Smooth muscle cell (in vitro differentiated cells): ENCODE results near the gene TMEM167A. TPM values are rescaled to one million over a fixed set of nuclear protein-coding genes. Genes with fewer than 3 reads are reported as not detected.
"Not testable (repeated sequence)": the region's sequence is repeated elsewhere in the genome, so short reads cannot be mapped to it uniquely, and the experiment has no call there.

ENCODE experiments used
- DNase-seq: peaks from one replicate; lab custom pipeline; 2025; ENCODE audit not compliant: unreplicated experiment; lab: John Stamatoyannopoulos, UW
- H2AFZ ChIP-seq: fragments of 200-600 bp; sonication (generic); 2 replicates; pipeline ENCODE4 v1.6.0; 2016; ENCODE audit warnings: antibody characterized with exemption, low read depth, mild to moderate bottlenecking
- H3F3A ChIP-seq: fragments of 200-600 bp; sonication (generic); 2 replicates; pipeline ENCODE4 v1.6.0; 2017; ENCODE audit warnings: antibody characterized with exemption, low read depth
- H3K27ac ChIP-seq: fragments of 200-600 bp; sonication (generic); 2 replicates; pipeline ENCODE4 v1.5.1; 2016; ENCODE audit warnings: low read depth, mild to moderate bottlenecking
- H3K27me3 ChIP-seq: fragments of 200-600 bp; sonication (generic); 2 replicates; pipeline ENCODE4 v1.6.1; 2016; ENCODE audit warnings: low read depth, mild to moderate bottlenecking
- H3K36me3 ChIP-seq: fragments of 200-600 bp; sonication (generic); 2 replicates; pipeline ENCODE4 v1.5.1; 2016; ENCODE audit warnings: low read depth
- H3K4me1 ChIP-seq: fragments of 200-600 bp; sonication (generic); 2 replicates; pipeline ENCODE4 v1.5.1; 2016; ENCODE audit warnings: low read depth
- H3K4me2 ChIP-seq: fragments of 200-600 bp; sonication (generic); 2 replicates; pipeline ENCODE4 v1.6.0; 2016; ENCODE audit warnings: mild to moderate bottlenecking
- H3K4me3 ChIP-seq: fragments of 200-600 bp; sonication (generic); 2 replicates; pipeline ENCODE4 v1.5.1; 2016; ENCODE audit warnings: mild to moderate bottlenecking
- H3K79me2 ChIP-seq: fragments of 200-600 bp; sonication (generic); 2 replicates; pipeline ENCODE4 v1.6.0; 2016; ENCODE audit warnings: low read depth, mild to moderate bottlenecking
- H3K9ac ChIP-seq: fragments of 200-600 bp; sonication (generic); 2 replicates; pipeline ENCODE4 v1.6.0; 2016; ENCODE audit warnings: low read depth
- H3K9me3 ChIP-seq: fragments of 200-600 bp; sonication (generic); replicated peaks from 2 replicates; pipeline ENCODE4 v1.5.1; 2016; ENCODE audit warnings: low read depth
- H4K20me1 ChIP-seq: fragments of 200-600 bp; sonication (generic); 2 replicates; pipeline ENCODE4 v1.6.0; 2016; ENCODE audit warnings: low read depth
- WGBS: methylation state at CpG from one replicate; pipeline ENCODE4 v1.1.7; 2016; ENCODE audit warnings: low lambda C conversion rate; 5-methylcytosine and 5-hydroxymethylcytosine counted together
- polyA plus RNA-seq: library from polyadenylated mRNA; unstranded; fragments of >200 nt; fragmentation: Nextera tagmentation; extraction: Ambion mirVana; gene quantifications from 2 replicates; pipeline ENCODE4 v1.2.1, GENCODE V29; 2016
- total RNA-seq: library from RNA; depleted of rRNA; stranded (reverse); fragments of >200 nt; gene quantifications from 2 replicates; pipeline ENCODE4 v1.2.3, GENCODE V29; 2014
- TF ChIP-seq, protein P1 (sequence below): fragments of 200-600 bp; sonication (generic); IDR thresholded peaks from 2 replicates; pipeline ENCODE4 v1.5.1; 2017; ENCODE audit warnings: borderline replicate concordance, mild to moderate bottlenecking, antibody characterized with exemption; ENCODE audit not compliant: insufficient read depth, poor library complexity, severe bottlenecking

Gene TMEM167A
- total and polyA plus RNA-seq, 2 experiments from 2014 or later, result 236 to 248 TPM

DNA sequence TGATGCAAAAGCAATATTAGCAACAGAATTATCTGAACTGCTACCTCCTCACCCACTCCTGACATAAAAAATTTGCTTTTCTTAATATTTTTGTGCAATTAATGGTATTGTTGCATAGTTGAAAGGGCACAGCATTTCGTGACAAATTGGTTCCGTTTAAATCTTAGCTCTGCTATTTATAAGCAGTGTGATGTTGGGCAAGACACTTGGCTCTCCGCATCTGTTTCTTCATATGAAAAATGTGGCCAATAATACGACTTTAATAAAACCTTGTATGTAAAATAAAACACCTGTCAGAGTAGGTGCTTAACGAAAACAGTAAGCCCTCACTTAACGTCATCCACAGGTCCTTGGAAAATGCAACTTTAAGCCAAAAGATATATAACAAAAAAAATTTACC is 4.2 kb downstream of the TMEM167A start:
- no peaks in the 10 kb centered on the region for H3K36me3 ChIP-seq
- H3K4me2 ChIP-seq, result peak overlapping the region; percentile 90
- H3K9ac ChIP-seq, result no peak overlapping the region
- peaks cover 17% of the 10 kb centered on the region for H3K4me1 ChIP-seq
- no peaks in the 10 kb centered on the region for H3F3A ChIP-seq
- H3K27ac ChIP-seq, result no peak overlapping the region
- no peak overlapping the region for H2AFZ ChIP-seq
- TF ChIP-seq, protein P1, sequence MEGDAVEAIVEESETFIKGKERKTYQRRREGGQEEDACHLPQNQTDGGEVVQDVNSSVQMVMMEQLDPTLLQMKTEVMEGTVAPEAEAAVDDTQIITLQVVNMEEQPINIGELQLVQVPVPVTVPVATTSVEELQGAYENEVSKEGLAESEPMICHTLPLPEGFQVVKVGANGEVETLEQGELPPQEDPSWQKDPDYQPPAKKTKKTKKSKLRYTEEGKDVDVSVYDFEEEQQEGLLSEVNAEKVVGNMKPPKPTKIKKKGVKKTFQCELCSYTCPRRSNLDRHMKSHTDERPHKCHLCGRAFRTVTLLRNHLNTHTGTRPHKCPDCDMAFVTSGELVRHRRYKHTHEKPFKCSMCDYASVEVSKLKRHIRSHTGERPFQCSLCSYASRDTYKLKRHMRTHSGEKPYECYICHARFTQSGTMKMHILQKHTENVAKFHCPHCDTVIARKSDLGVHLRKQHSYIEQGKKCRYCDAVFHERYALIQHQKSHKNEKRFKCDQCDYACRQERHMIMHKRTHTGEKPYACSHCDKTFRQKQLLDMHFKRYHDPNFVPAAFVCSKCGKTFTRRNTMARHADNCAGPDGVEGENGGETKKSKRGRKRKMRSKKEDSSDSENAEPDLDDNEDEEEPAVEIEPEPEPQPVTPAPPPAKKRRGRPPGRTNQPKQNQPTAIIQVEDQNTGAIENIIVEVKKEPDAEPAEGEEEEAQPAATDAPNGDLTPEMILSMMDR, result no peak
- peaks cover 93% of the 10 kb centered on the region for H3K79me2 ChIP-seq
- no peak overlapping the region for H3K4me3 ChIP-seq
- 88% methylated on average over 6 of the region's 6 CpGs for WGBS
- DNase-seq, result no peak
- H4K20me1 ChIP-seq, result peaks cover 71% of the 10 kb centered on the region
- H3K9me3 ChIP-seq, result no peaks in the 10 kb centered on the region
- no peaks in the 10 kb centered on the region for H3K27me3 ChIP-seq

DNA sequence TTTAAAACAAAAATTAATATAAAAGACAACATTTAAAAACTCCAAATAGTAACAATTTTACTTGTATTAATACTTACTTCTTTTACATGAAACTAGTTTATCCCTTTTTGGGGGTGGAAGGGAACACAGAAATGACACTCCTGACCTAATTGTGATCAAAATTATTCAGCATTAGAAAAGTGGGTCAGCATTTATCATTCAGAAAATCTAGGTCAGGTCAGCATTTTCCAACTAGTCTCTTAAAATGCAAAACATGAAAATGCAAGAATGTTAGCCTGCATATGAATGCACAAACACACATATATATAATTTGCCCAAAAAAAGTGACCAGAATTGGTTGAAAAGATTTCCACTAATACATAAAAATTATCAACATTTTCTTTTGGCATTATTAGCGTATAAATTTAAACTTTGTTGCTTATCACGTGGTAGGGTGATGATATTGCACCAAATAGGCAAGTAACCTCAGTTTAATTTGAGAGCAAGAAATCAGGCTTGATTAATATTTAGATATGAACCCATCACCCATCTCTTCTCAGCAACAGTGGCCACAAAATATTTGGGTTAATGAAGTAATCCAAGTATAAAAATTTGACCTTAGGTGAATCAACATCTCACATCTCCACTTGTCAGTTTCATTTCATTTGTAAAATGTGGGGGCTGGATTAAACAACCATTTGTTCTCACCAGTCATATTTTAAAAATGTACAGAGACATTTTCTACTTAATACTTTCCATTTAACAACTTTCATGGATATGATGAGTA is 5.7 kb downstream of the TMEM167A start:
- H4K20me1 ChIP-seq, result peaks cover 86% of the 10 kb centered on the region
- TF ChIP-seq, protein P1, result no peak
- peak overlapping the region; percentile 6 for H3K27ac ChIP-seq
- H3K4me1 ChIP-seq, result peaks cover 24% of the 10 kb centered on the region
- H3K27me3 ChIP-seq, result no peaks in the 10 kb centered on the region
- WGBS, result 83% methylated on average over 2 of the region's 2 CpGs
- no peaks in the 10 kb centered on the region for H3K9me3 ChIP-seq
- no peak overlapping the region for H3K9ac ChIP-seq
- H3K4me2 ChIP-seq, result peak overlapping the region; percentile 90
- H3K79me2 ChIP-seq, result peaks cover 100% of the 10 kb centered on the region
- H2AFZ ChIP-seq, result no peak overlapping the region
- H3F3A ChIP-seq, result no peaks in the 10 kb centered on the region
- DNase-seq, result no peak
- no peaks in the 10 kb centered on the region for H3K36me3 ChIP-seq
- H3K4me3 ChIP-seq, result no peak overlapping the region

DNA sequence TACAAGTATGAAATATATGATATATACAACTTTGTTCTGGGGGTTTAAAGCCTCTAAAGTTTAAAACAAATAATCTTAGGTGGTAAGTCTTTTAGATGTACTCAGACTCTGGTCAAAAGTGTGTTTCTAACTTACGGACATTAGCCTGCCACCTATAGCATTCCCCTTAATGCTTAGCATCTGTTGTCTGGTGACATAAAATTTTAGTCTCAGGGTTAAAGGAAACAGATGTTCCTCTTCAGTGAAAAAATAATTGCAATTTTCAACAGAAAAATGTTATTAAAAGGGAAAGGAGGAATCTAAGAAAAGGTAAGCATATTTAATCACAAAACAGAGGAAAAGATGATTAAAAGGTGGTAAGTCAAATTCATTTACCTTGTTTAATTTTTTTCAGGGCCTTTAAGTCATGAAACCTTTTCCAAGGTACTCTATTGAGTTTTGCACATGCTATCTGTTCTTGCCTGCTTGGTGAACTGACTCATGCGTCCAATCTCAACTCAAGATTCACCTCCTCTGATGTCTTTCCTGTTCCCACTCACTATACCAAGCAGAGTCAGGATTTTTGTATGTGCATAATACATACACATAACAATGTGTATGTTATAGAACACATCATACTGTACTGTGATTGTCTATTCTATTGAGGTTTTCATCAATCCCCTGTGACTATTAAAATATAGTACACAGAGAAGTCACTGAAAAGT is 7.9 kb downstream of the TMEM167A start:
- H3K79me2 ChIP-seq, result peaks cover 100% of the 10 kb centered on the region
- H3K27ac ChIP-seq, result peak overlapping the region; percentile 43
- TF ChIP-seq, protein P1, result no peak
- H2AFZ ChIP-seq, result no peak overlapping the region
- peaks cover 100% of the 10 kb centered on the region for H4K20me1 ChIP-seq
- H3K36me3 ChIP-seq, result no peaks in the 10 kb centered on the region
- H3K9ac ChIP-seq, result no peak overlapping the region
- no peak overlapping the region for H3K4me3 ChIP-seq
- no peaks in the 10 kb centered on the region for H3K9me3 ChIP-seq
- H3K4me2 ChIP-seq, result peak overlapping the region; percentile 58
- WGBS, result 58% methylated on average over 2 of the region's 2 CpGs
- peaks cover 3% of the 10 kb centered on the region for H3F3A ChIP-seq
- no peak for DNase-seq
- peaks cover 11% of the 10 kb centered on the region for H3K4me1 ChIP-seq
- no peaks in the 10 kb centered on the region for H3K27me3 ChIP-seq

DNA sequence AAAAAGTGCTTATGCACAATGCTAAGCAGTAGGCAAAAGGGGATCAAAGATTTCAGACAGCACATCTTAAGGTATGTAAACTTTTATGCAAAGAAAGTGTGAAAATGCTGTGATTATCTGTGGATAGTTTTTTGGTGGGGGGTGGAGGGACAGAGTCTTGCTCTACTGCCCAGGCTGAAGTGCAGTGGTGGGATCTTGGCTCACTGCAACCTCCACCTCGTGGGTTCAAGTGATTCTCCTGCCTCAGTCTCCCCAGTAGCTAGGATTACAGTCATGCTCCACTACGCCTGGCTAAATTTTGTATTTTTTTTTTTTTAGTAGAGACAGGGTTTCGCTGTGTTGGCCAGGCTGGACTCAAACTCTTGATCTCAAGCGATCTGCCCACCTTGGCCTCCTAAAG is 9.8 kb downstream of the TMEM167A start:
- not testable (repeated sequence) for DNase-seq, H3K9me3 ChIP-seq, H3K4me3 ChIP-seq, H3K36me3 ChIP-seq, H3K4me2 ChIP-seq, H3K9ac ChIP-seq, H3K27me3 ChIP-seq, H3K27ac ChIP-seq, H2AFZ ChIP-seq, H3F3A ChIP-seq
- 95% methylated on average over 4 of the region's 4 CpGs for WGBS
- peaks cover 100% of the 10 kb centered on the region for H4K20me1 ChIP-seq
- peaks cover 11% of the 10 kb centered on the region for H3K4me1 ChIP-seq
- H3K79me2 ChIP-seq, result peaks cover 100% of the 10 kb centered on the region
